WTC11 (cell line): ENCODE data around the gene PHLDB1.

Experiments
- ATF1 ChIP-seq: sonication (generic); formaldehyde crosslinking; IDR thresholded peaks from 2 replicates; pipeline ENCODE4 v1.8.1; 2023; ENCODE audit warnings: mild to moderate bottlenecking, moderate library complexity, missing genetic modification reagents
- GABPB1 ChIP-seq: sonication (generic); formaldehyde crosslinking; IDR thresholded peaks from 2 replicates; pipeline ENCODE4 v1.8.1; 2023; ENCODE audit warnings: mild to moderate bottlenecking, missing genetic modification reagents
- MXD4 ChIP-seq: fragments of 250-450 bp; sonication (Bioruptor Pico); IDR thresholded peaks from 2 replicates; pipeline ENCODE4 v1.8.0; 2021; ENCODE audit warnings: mild to moderate bottlenecking, moderate library complexity, borderline replicate concordance
- NR3C1 ChIP-seq: sonication (generic); formaldehyde crosslinking; conservative IDR thresholded peaks from 2 replicates; pipeline ENCODE4 v1.8.1; 2023; ENCODE audit warnings: low read depth, mild to moderate bottlenecking, missing genetic modification reagents
- SP1 ChIP-seq: sonication (generic); formaldehyde crosslinking; conservative IDR thresholded peaks from 2 replicates; pipeline ENCODE4 v1.8.1; 2022; ENCODE audit warnings: missing genetic modification reagents
- TCF7 ChIP-seq: sonication (generic); formaldehyde crosslinking; IDR thresholded peaks from 2 replicates; pipeline ENCODE4 v1.8.0; 2022; ENCODE audit warnings: mild to moderate bottlenecking, low read depth, missing genetic modification reagents, moderate library complexity
- ZBTB21 ChIP-seq: sonication (generic); formaldehyde crosslinking; IDR thresholded peaks from 2 replicates; pipeline ENCODE4 v1.8.1; 2023; ENCODE audit warnings: mild to moderate bottlenecking, missing genetic modification reagents, borderline replicate concordance
- ZNF232 ChIP-seq: sonication (generic); formaldehyde crosslinking; IDR thresholded peaks from 2 replicates; pipeline ENCODE4 v1.8.0; 2022; ENCODE audit warnings: mild to moderate bottlenecking, missing genetic modification reagents
- ZNF423 ChIP-seq: fragments of 250-450 bp; sonication (Bioruptor Pico); IDR thresholded peaks from 2 replicates; pipeline ENCODE4 v2.1.2; 2022; ENCODE audit warnings: mild to moderate bottlenecking, moderate library complexity
- TF ChIP-seq, protein P1 (sequence below): fragments of 200-600 bp; IDR thresholded peaks from 2 replicates; pipeline ENCODE4 v1.8.0; 2022; ENCODE audit warnings: antibody characterized with exemption
- TF ChIP-seq, protein P2 (sequence below): sonication (generic); formaldehyde crosslinking; IDR thresholded peaks from 2 replicates; pipeline ENCODE4 v1.8.0; 2023; ENCODE audit warnings: missing genetic modification reagents

DNA sequence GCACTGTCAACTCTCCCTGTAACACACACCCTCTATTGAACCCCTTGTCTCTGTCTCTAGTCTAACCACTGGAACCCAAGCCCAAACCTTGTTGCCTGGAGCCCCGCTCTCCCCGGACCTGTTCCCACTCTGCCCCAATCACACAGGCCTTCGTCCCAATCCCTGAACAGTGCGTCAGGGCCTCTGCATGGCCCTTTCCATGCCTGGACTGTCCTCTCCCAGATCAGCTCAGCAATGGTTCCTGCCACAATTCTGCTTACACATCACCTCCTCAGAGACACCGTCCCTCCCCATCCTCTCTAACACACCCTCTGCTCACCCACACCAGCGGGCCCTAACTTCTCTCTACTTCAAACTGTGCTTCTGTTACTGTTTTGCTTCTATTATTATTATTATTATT lies 70.6 kb downstream of the PHLDB1 start:
- TF ChIP-seq NR3C1 (CRISPR knock-in tag) (no peak), SP1 (CRISPR knock-in tag) (no peak), ZBTB21 (CRISPR knock-in tag) (no peak), ZNF232 (no peak), ZNF423 (CRISPR knock-in tag) (no peak), TCF7 (CRISPR knock-in tag) (no peak), MXD4 (no peak), ATF1 (CRISPR knock-in tag) (no peak), GABPB1 (CRISPR knock-in tag) (no peak)
- TF ChIP-seq, protein P1, sequence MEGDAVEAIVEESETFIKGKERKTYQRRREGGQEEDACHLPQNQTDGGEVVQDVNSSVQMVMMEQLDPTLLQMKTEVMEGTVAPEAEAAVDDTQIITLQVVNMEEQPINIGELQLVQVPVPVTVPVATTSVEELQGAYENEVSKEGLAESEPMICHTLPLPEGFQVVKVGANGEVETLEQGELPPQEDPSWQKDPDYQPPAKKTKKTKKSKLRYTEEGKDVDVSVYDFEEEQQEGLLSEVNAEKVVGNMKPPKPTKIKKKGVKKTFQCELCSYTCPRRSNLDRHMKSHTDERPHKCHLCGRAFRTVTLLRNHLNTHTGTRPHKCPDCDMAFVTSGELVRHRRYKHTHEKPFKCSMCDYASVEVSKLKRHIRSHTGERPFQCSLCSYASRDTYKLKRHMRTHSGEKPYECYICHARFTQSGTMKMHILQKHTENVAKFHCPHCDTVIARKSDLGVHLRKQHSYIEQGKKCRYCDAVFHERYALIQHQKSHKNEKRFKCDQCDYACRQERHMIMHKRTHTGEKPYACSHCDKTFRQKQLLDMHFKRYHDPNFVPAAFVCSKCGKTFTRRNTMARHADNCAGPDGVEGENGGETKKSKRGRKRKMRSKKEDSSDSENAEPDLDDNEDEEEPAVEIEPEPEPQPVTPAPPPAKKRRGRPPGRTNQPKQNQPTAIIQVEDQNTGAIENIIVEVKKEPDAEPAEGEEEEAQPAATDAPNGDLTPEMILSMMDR, result no peak
- TF ChIP-seq, protein P2, sequence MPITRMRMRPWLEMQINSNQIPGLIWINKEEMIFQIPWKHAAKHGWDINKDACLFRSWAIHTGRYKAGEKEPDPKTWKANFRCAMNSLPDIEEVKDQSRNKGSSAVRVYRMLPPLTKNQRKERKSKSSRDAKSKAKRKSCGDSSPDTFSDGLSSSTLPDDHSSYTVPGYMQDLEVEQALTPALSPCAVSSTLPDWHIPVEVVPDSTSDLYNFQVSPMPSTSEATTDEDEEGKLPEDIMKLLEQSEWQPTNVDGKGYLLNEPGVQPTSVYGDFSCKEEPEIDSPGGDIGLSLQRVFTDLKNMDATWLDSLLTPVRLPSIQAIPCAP, result no peak
